Measurements from ENCODE around the gene NUDT3. TPM values are rescaled to one million over a fixed set of nuclear protein-coding genes. Genes with fewer than 3 reads are reported as not detected.

NUDT3 gene
- total and polyA plus RNA-seq, 2 experiments from 2014 or later, result 18.6 to 26.1 TPM

GRCh38 chr6:34386316-34387137, 5.9 kb downstream of the NUDT3 start:
- H3K4me1 ChIP-seq (ENCODE audit: low read depth), result peaks cover 14% of the 10 kb centered on the region
- no peak overlapping the region for H3K4me3 ChIP-seq
- H3K9me3 ChIP-seq (ENCODE audit: low read depth), result no peaks in the 10 kb centered on the region
- TF ChIP-seq, protein P1, sequence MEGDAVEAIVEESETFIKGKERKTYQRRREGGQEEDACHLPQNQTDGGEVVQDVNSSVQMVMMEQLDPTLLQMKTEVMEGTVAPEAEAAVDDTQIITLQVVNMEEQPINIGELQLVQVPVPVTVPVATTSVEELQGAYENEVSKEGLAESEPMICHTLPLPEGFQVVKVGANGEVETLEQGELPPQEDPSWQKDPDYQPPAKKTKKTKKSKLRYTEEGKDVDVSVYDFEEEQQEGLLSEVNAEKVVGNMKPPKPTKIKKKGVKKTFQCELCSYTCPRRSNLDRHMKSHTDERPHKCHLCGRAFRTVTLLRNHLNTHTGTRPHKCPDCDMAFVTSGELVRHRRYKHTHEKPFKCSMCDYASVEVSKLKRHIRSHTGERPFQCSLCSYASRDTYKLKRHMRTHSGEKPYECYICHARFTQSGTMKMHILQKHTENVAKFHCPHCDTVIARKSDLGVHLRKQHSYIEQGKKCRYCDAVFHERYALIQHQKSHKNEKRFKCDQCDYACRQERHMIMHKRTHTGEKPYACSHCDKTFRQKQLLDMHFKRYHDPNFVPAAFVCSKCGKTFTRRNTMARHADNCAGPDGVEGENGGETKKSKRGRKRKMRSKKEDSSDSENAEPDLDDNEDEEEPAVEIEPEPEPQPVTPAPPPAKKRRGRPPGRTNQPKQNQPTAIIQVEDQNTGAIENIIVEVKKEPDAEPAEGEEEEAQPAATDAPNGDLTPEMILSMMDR (IDR thresholded peaks at IDR 0.05; ENCODE audit: low read depth, low read length), result no peak
- H3K27me3 ChIP-seq, result no peaks in the 10 kb centered on the region
- DNase-seq (ENCODE audit: low read depth in 1 of 2, low spot score in 1 of 2), result peak in 1 of 2 donors; percentile 92
- H3K27ac ChIP-seq, result no peak overlapping the region
- no peaks in the 10 kb centered on the region for H3K36me3 ChIP-seq

DNA sequence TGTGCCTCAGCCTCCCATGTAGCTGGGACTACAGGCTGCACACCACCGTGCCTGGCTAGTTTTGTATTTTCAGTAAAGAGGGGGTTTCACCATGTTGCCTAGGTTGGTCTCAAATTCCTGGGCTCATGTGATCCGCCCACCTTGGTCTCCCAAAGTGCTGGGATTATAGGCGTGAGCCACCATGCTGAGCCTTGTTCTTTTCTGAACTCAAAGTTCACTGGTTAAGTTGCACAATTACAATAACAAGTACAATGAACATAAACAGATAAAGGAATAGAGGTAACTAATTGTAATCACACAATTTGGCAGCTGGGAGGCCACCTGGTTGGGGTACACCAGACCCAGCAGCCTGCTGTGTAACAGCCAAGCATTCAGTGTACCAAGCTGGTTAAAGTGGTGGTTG, 6.7 kb downstream of the NUDT3 start:
- H3K4me1 ChIP-seq (ENCODE audit: low read depth), result peaks cover 13% of the 10 kb centered on the region
- no peaks in the 10 kb centered on the region for H3K27me3 ChIP-seq
- no peaks in the 10 kb centered on the region for H3K9me3 ChIP-seq (ENCODE audit: low read depth)
- TF ChIP-seq, protein P1 (IDR thresholded peaks at IDR 0.05; ENCODE audit: low read depth, low read length), result no peak
- no peak overlapping the region for H3K4me3 ChIP-seq
- no peak for DNase-seq (ENCODE audit: low read depth in 1 of 2, low spot score in 1 of 2)
- no peak overlapping the region for H3K27ac ChIP-seq
- H3K36me3 ChIP-seq, result no peaks in the 10 kb centered on the region

DNA sequence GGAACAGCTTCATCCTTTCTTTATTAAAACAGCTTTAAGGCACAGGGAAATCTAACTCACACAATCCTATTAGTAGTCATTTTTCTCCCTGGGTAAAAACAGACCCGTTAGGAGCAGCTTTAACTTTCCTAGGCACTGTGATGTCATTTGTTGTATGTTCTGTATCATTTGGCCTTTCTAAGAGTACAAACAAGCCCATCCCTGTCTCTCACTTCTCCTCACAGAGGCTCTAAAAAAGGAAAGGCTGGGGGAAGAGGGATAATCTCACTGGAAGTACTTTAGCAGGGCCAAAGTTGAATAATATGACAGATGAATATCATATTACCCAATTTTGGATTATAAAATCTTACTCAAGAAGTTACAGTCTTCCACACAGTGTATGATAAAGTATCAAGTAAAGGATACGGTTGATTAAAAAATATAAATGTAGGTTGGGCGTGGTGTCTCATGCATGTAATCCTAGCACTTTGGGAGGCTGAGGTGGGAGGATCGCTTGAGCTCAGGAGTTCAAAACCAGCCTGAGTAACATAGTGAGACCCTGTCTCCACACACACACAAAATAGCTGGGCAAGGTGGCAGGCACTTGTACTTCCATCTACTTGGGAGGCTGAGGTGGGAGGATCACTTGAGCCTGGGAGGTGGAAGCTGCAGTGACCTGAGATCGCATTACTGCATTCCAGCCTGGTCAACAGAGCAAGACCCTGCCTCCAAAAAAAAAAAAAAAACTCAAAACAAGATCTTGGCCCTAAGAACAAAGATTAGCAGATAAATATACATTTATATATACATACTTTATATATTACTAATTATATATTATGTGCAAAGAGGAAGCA, 7.9 kb downstream of the NUDT3 start:
- Histone ChIP-seq H3K27me3 (no peaks in the 10 kb centered on the region), H3K4me3 (no peak overlapping the region), H3K36me3 (no peaks in the 10 kb centered on the region), H3K4me1 (ENCODE audit: low read depth) (peaks cover 9% of the 10 kb centered on the region), H3K27ac (peak overlapping the region; percentile 78), H3K9me3 (ENCODE audit: low read depth) (no peaks in the 10 kb centered on the region)
- TF ChIP-seq, protein P1 (IDR thresholded peaks at IDR 0.05; ENCODE audit: low read depth, low read length), result no peak
- DNase-seq (ENCODE audit: low read depth in 1 of 2, low spot score in 1 of 2), result no peak

GRCh38 chr6:34383656-34384320, 8.7 kb downstream of the NUDT3 start:
- no peaks in the 10 kb centered on the region for H3K36me3 ChIP-seq
- TF ChIP-seq, protein P1 (IDR thresholded peaks at IDR 0.05; ENCODE audit: low read depth, low read length), result no peak
- H3K4me1 ChIP-seq (ENCODE audit: low read depth), result peaks cover 9% of the 10 kb centered on the region
- no peak overlapping the region for H3K4me3 ChIP-seq
- peak overlapping the region; percentile 78 for H3K27ac ChIP-seq
- no peaks in the 10 kb centered on the region for H3K9me3 ChIP-seq (ENCODE audit: low read depth)
- peak in 1 of 2 donors; percentile 52 for DNase-seq (ENCODE audit: low read depth in 1 of 2, low spot score in 1 of 2)
- H3K27me3 ChIP-seq, result no peaks in the 10 kb centered on the region

DNA sequence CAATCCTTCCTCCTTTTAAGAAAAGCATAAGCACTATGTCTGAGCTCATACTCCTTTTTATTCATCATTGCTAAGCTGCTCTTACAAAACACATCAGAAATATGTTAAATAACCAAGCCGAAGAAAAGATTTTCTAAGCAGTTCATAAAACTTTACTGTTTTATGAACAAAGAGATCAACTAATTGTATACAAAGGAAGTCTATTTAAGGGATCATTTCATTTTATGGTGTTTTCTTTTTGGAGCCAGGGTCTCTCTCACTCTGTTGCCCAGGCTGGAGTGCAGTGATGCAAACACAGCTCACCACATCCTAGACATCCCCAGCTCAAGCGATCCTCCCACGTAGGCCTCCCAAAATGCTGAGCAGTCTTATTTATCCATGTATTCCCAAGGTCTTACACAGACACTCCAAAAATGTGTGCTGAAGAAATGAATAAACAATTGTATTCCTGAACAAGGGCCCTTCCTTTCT, 9.3 kb downstream of the NUDT3 start:
- no peak overlapping the region for H3K4me3 ChIP-seq
- H3K27ac ChIP-seq, result no peak overlapping the region
- TF ChIP-seq, protein P1 (IDR thresholded peaks at IDR 0.05; ENCODE audit: low read depth, low read length), result no peak
- peaks cover 9% of the 10 kb centered on the region for H3K4me1 ChIP-seq (ENCODE audit: low read depth)
- H3K36me3 ChIP-seq, result no peaks in the 10 kb centered on the region
- no peaks in the 10 kb centered on the region for H3K27me3 ChIP-seq
- peak in 1 of 2 donors; percentile 88 for DNase-seq (ENCODE audit: low read depth in 1 of 2, low spot score in 1 of 2)
- no peaks in the 10 kb centered on the region for H3K9me3 ChIP-seq (ENCODE audit: low read depth)
